Left ventricle myocardium superior (tissue), 1 donor: Measurements from ENCODE around the gene C3orf18. TPM values are rescaled to one million over a fixed set of nuclear protein-coding genes. Genes with fewer than 3 reads are reported as not detected.
A peak's percentile ranks its signal among the peaks of the same experiment; 100 is the strongest.

Source experiments
- ATAC-seq: fragments of 200-7000 bp; cut with Tn5 transposase; one replicate; pipeline ENCODE4 v1.9.1; 2020; ENCODE audit warnings: mild to moderate bottlenecking, moderate library complexity
- DNase-seq: peaks from one replicate; pipeline ENCODE4 v3.0.0-alpha.2; 2020
- intact Hi-C: fragments of 100-400 bp; cut with micrococcal nuclease; formaldehyde crosslinking; loops from one replicate; pipeline ENCODE4 v1.11.0; 2022
- long read RNA-seq: library from polyadenylated mRNA; unstranded; transcript quantifications from one replicate; pipeline ENCODE4 v2.0.0, GENCODE V29; 2021
- total RNA-seq: library from RNA; stranded (reverse); fragmentation: NEBNext Ultra II Directional; extraction: Animal tissue kit (Norgen Biotek cat#: 25700); gene quantifications from one replicate; pipeline ENCODE4 v1.2.1, GENCODE V29; 2021
- donor health status: DM: no; HTN: yes; CAD: no; lungs with severe emphysema.

The C3orf18 gene
- 51.0 TPM for total RNA-seq
- long read RNA-seq, transcript C3orf18-210 (4 exons, 788 nt) = minor isoform, 30 of 180 reads
- long read RNA-seq, transcript C3orf18-201 (6 exons, 2,655 nt) = minor isoform, 17 of 180 reads
- long read RNA-seq, transcript C3orf18-203 (5 exons, 2,486 nt) = major isoform, 87 of 180 reads
- long read RNA-seq, partial matches to known transcripts = 5 of 180 reads
- long read RNA-seq, other reads (novel, unspliced or antisense) = 37 of 180 reads

GRCh38 chr3:50567386-50568167, at the start of gene C3orf18:
Gene C3orf18, minus strand, starts transcription at chr3:50567747. Its CDS starts 2,048 bp downstream, at chr3:50565699.
- ATAC-seq (peak; percentile 79), DNase-seq (peak; percentile 97)
- intact Hi-C loops = no loop called here

GRCh38 chr3:50616770-50617095, 49.2 kb upstream of the C3orf18 start:
- intact Hi-C loops = no loop called here
- ATAC-seq (peak; percentile 63), DNase-seq (peak; percentile 95)

- DNase-seq (peak; percentile 87), ATAC-seq (peak; percentile 33)
- intact Hi-C loops = no loop called here
These were observed 48.6 kb upstream of the C3orf18 start for GRCh38 chr3:50616003-50616769.

GRCh38 chr3:50615190-50615589, 47.6 kb upstream of the C3orf18 start:
- DNase-seq = no peak
- intact Hi-C loops = no loop called here
- no peak for ATAC-seq

GRCh38 chr3:50612970-50613846, 45.7 kb upstream of the C3orf18 start:
- intact Hi-C loops = no loop called here
- ATAC-seq (no peak), DNase-seq (no peak)

- ATAC-seq = no peak
- intact Hi-C loops = no loop called here
- DNase-seq = no peak
These were observed 44.8 kb upstream of the C3orf18 start for GRCh38 chr3:50612234-50612882.

GRCh38 chr3:50611464-50612233, 44.1 kb upstream of the C3orf18 start, which contains the start of gene CISH:
Gene CISH, minus strand, starts transcription at chr3:50611774. Its CDS starts 124 bp downstream, at chr3:50611650.
- intact Hi-C loops = no loop called here
- DNase-seq = peak; percentile 97

GRCh38 chr3:50610992-50611463, 43.5 kb upstream of the C3orf18 start:
- ATAC-seq = no peak
- peak; percentile 46 for DNase-seq
- intact Hi-C loops = no loop called here

More at GRCh38 chr3:50611464-50612233, 44.1 kb upstream of the C3orf18 start, which contains the start of gene CISH:
- peak; percentile 80 for ATAC-seq

GRCh38 chr3:50610181-50610971, 42.8 kb upstream of the C3orf18 start:
- DNase-seq (peak; percentile 60), ATAC-seq (no peak)
- intact Hi-C loops = no loop called here

GRCh38 chr3:50609763-50610085, 42.2 kb upstream of the C3orf18 start:
- no peak for DNase-seq
- ATAC-seq = no peak
- intact Hi-C loops = no loop called here

GRCh38 chr3:50609071-50609762, 41.7 kb upstream of the C3orf18 start:
- ATAC-seq = no peak
- DNase-seq = peak; percentile 34
- intact Hi-C loops = no loop called here

- intact Hi-C loops = no loop called here
- ATAC-seq (no peak), DNase-seq (no peak)
These were observed 40.7 kb upstream of the C3orf18 start for GRCh38 chr3:50608278-50608677.

GRCh38 chr3:50607271-50608091, 39.9 kb upstream of the C3orf18 start:
- intact Hi-C loops = no loop called here
- ATAC-seq (no peak), DNase-seq (peak; percentile 43)

GRCh38 chr3:50606596-50606995, 39.0 kb upstream of the C3orf18 start:
- intact Hi-C loops = no loop called here
- ATAC-seq (no peak), DNase-seq (no peak)

- DNase-seq (peak; percentile 35), ATAC-seq (no peak)
- intact Hi-C loops = no loop called here
These were observed 38.4 kb upstream of the C3orf18 start for GRCh38 chr3:50605901-50606326.
